Endodermal cell (in vitro differentiated cells): Measurements from ENCODE around the gene AP3B2. TPM values are rescaled to one million over a fixed set of nuclear protein-coding genes. Genes with fewer than 3 reads are reported as not detected.

Experiments used
- DNase-seq: peaks from one replicate; pipeline ENCODE4 v3.0.0-alpha.2; 2017
- H3K27ac ChIP-seq: 2 replicates; pipeline ENCODE4 v1.5.1; 2013; ENCODE audit warnings: mild to moderate bottlenecking, low read depth, low read length, moderate library complexity
- H3K27me3 ChIP-seq: 2 replicates; pipeline ENCODE4 v1.6.1; 2013; ENCODE audit warnings: mild to moderate bottlenecking, low read length, moderate library complexity; ENCODE audit not compliant: insufficient read depth, control insufficient read depth, poor library complexity, severe bottlenecking
- H3K36me3 ChIP-seq: 2 replicates; pipeline ENCODE4 v1.7.0; 2013; ENCODE audit warnings: mild to moderate bottlenecking, low read length, moderate library complexity; ENCODE audit not compliant: control insufficient read depth, insufficient read depth
- H3K4me1 ChIP-seq: one replicate; pipeline ENCODE4 v1.7.0; 2013; ENCODE audit warnings: low read length; ENCODE audit not compliant: control insufficient read depth, insufficient read depth
- H3K4me3 ChIP-seq: 2 replicates; pipeline ENCODE4 v1.5.1; 2013; ENCODE audit warnings: mild to moderate bottlenecking, low read length, moderate library complexity
- H3K9ac ChIP-seq: 2 replicates; pipeline ENCODE4 v1.6.1; 2013; ENCODE audit warnings: mild to moderate bottlenecking, low read length, moderate library complexity; ENCODE audit not compliant: poor library complexity, severe bottlenecking; ENCODE audit errors: extremely low read depth
- H3K9me3 ChIP-seq: 2 replicates; pipeline ENCODE4 v1.6.1; 2013; ENCODE audit warnings: mild to moderate bottlenecking, low read length, moderate library complexity; ENCODE audit not compliant: control insufficient read depth
- H3K27ac Mint-ChIP-seq: 2 replicates; pipeline ENCODE4 v1.8.0; 2020; ENCODE audit warnings: mixed read lengths
- H3K27me3 Mint-ChIP-seq: 2 replicates; pipeline ENCODE4 v1.8.0; 2021; ENCODE audit warnings: mild to moderate bottlenecking, mixed read lengths; ENCODE audit not compliant: insufficient read depth
- H3K36me3 Mint-ChIP-seq: 2 replicates; pipeline ENCODE4 v1.8.0; 2020; ENCODE audit warnings: low read depth, mixed read lengths
- H3K4me1 Mint-ChIP-seq: 2 replicates; pipeline ENCODE4 v1.8.0; 2020; ENCODE audit warnings: mixed read lengths
- H3K4me3 Mint-ChIP-seq: 2 replicates; pipeline ENCODE4 v1.8.0; 2020; ENCODE audit warnings: mild to moderate bottlenecking, moderate library complexity, mixed read lengths
- H3K9me3 Mint-ChIP-seq: 2 replicates; pipeline ENCODE4 v1.8.0; 2020; ENCODE audit warnings: mild to moderate bottlenecking, mixed read lengths
- WGBS, 2 experiments: methylation state at CpG; one replicate each; pipeline versions ENCODE4 v1.1.5 to v1.1.7; 2013; ENCODE audit warnings: missing lambda C conversion rate in 2 of 2, mixed read lengths in 1 of 2; ENCODE audit not compliant: insufficient coverage in 1 of 2, insufficient read length in 1 of 2; 5-methylcytosine and 5-hydroxymethylcytosine counted together
- total RNA-seq, 2 donors: library from RNA; stranded (reverse); fragmentation: NEBNext Ultra II Directional in 1 of 2; extraction: Animal tissue kit (Norgen Biotek cat#: 25700) in 1 of 2; gene quantifications; 2 replicates in 1 of 2; 3 replicates in 1 of 2; pipeline ENCODE4 v1.2.1, GENCODE V29; 2021
- TF ChIP-seq, protein P1 (sequence below): fragments of 200-600 bp; sonication (generic); conservative IDR thresholded peaks from 2 replicates; pipeline ENCODE4 v1.5.0; 2021; ENCODE audit warnings: antibody characterized with exemption, mild to moderate bottlenecking

AP3B2 gene
- total RNA-seq, 2 donors from 2014 or later = 22.4 to 24.4 TPM

DNA sequence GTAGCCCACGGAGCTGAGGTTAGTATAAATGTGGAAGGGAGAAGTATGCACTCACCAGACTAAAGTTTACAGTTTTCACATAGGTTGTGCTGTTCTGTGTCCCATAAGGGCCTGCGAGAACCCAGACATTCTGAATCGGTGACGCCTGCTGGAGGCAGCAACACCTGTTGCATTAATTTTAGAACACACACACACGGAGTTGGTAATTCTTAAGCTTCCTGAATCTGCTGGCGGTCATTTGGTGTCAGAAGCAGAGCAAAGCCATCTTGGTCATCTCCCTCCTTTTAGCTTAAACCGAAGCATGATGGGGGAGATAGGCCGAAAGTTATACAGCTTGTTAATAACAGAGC, 41.1 kb upstream of the AP3B2 start:
- peaks cover 31% of the 10 kb centered on the region for H3K36me3 ChIP-seq
- H3K9ac ChIP-seq = peak overlapping the region; percentile 65
- DNase-seq = no peak
- Mint-ChIP-seq H3K9me3 (no peaks in the 10 kb centered on the region), H3K4me1 (peaks cover 11% of the 10 kb centered on the region), H3K27me3 (no peaks in the 10 kb centered on the region), H3K36me3 (peaks cover 30% of the 10 kb centered on the region), H3K4me3 (peak overlapping the region; percentile 94), H3K27ac (peak overlapping the region; percentile 84)
- 4 to 7% methylated on average over 7 to 8 of the region's 8 CpGs for WGBS, 2 experiments
- no peaks in the 10 kb centered on the region for H3K9me3 ChIP-seq
- H3K27ac ChIP-seq = no peak overlapping the region
- TF ChIP-seq, protein P1, sequence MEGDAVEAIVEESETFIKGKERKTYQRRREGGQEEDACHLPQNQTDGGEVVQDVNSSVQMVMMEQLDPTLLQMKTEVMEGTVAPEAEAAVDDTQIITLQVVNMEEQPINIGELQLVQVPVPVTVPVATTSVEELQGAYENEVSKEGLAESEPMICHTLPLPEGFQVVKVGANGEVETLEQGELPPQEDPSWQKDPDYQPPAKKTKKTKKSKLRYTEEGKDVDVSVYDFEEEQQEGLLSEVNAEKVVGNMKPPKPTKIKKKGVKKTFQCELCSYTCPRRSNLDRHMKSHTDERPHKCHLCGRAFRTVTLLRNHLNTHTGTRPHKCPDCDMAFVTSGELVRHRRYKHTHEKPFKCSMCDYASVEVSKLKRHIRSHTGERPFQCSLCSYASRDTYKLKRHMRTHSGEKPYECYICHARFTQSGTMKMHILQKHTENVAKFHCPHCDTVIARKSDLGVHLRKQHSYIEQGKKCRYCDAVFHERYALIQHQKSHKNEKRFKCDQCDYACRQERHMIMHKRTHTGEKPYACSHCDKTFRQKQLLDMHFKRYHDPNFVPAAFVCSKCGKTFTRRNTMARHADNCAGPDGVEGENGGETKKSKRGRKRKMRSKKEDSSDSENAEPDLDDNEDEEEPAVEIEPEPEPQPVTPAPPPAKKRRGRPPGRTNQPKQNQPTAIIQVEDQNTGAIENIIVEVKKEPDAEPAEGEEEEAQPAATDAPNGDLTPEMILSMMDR = no peak
- H3K4me3 ChIP-seq = peak overlapping the region; percentile 86
- H3K4me1 ChIP-seq = no peaks in the 10 kb centered on the region
- H3K27me3 ChIP-seq = no peaks in the 10 kb centered on the region

DNA sequence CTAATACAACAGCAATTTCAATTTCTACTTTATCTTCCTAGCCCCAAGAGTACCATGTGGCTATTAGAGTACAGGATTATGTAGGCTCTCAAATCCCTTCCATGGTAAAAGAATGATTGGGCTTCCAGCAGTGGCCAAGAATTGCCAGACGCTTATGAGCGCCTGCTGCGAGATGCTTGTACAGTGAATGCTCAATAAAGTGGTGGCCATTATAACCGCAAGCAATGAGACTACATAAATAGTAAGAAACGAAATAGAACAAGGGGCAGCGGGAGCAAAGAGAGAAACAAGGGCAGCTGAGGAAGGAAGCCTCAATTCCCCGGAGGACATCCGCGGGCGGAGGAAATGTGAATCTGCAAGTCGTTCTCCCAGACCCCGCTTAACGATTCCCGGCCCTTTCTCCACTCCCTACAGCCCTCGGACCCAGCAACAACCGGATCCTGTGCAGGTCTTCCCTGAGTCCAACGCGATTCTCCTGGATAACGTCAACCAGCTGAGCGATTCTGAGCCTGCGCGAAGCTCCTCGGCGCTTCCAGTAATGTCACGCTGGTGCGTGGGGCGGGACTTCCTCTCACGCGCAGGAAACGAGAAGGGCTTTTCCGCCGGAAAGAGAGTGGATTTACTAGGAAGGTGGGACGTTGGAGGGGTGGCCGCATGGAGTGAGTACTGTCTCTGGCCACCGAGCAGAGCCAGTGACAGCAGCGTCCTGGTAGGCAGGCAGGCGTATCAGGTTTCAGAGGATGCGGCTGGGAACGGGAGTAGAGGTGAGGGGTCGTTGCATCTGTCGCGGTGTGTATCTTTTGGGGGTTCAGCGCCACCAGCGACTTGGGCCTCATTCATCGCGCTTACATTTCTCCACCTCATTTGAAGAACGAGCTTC, 40.5 kb upstream of the AP3B2 start:
- no peaks in the 10 kb centered on the region for H3K9me3 Mint-ChIP-seq
- Histone ChIP-seq H3K4me3 (peak overlapping the region; percentile 86), H3K4me1 (no peaks in the 10 kb centered on the region), H3K9me3 (no peaks in the 10 kb centered on the region), H3K27ac (peak overlapping the region; percentile 73), H3K9ac (peak overlapping the region; percentile 65), H3K36me3 (peaks cover 25% of the 10 kb centered on the region), H3K27me3 (no peaks in the 10 kb centered on the region)
- peaks cover 25% of the 10 kb centered on the region for H3K36me3 Mint-ChIP-seq
- H3K27ac Mint-ChIP-seq = peak overlapping the region; percentile 84
- TF ChIP-seq, protein P1 = no peak
- peaks cover 11% of the 10 kb centered on the region for H3K4me1 Mint-ChIP-seq
- DNase-seq = peak; percentile 97
- WGBS, 2 experiments = 0% methylated on average over 23 to 47 of the region's 47 CpGs
- no peaks in the 10 kb centered on the region for H3K27me3 Mint-ChIP-seq
- H3K4me3 Mint-ChIP-seq = peak overlapping the region; percentile 94

DNA sequence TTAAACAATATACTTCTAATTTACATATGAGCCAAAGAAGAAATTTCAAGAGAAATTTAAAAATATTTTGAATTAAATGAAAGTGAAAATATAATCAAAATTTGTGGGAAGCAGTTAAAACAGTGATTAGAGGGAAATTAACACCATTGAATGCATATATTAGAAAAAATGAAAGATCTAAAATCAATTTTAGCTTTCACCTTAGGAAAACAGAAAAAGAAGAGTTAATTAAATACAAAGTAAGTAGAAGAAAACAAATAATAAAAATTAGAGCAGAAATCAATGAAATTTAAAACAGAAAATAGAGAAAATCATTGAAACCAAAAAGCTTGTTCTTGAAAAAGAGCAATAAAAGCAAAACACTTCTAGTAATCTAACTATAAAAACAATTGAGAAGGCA, 38.6 kb upstream of the AP3B2 start:
- no peak for DNase-seq
- Mint-ChIP-seq H3K36me3 (peaks cover 14% of the 10 kb centered on the region), H3K4me1 (peaks cover 11% of the 10 kb centered on the region), H3K9me3 (no peaks in the 10 kb centered on the region), H3K27me3 (no peaks in the 10 kb centered on the region), H3K27ac (no peak overlapping the region), H3K4me3 (no peak overlapping the region)
- peaks cover 14% of the 10 kb centered on the region for H3K36me3 ChIP-seq
- H3K27me3 ChIP-seq = no peaks in the 10 kb centered on the region
- no peaks in the 10 kb centered on the region for H3K9me3 ChIP-seq
- no peaks in the 10 kb centered on the region for H3K4me1 ChIP-seq
- no peak overlapping the region for H3K9ac ChIP-seq
- no peak overlapping the region for H3K27ac ChIP-seq
- H3K4me3 ChIP-seq = no peak overlapping the region
- TF ChIP-seq, protein P1 = no peak
